HCT116 (cell line): ENCODE measurements around the gene ATG14. TPM values are rescaled to one million over a fixed set of nuclear protein-coding genes. Genes with fewer than 3 reads are reported as not detected.
"Not testable (repeated sequence)": the region's sequence is repeated elsewhere in the genome, so short reads cannot be mapped to it uniquely, and the experiment has no call there.

Experiments used
- ATAC-seq: fragments of 200-7000 bp; cut with Tn5 transposase; 2 replicates; pipeline ENCODE4 v1.9.1; 2020; ENCODE audit warnings: mild to moderate bottlenecking, moderate library complexity
- BruUV-seq: library from RNA; stranded (reverse); fragments of 400-500 nt; replicated peaks from 2 replicates; lab custom pipeline; 2021; lab: Mats Ljungman, UMichigan
- CTCF ChIA-PET: fragments of 300-600 bp; sonication (Branson Sonifier 250); formaldehyde crosslinking; loops from one replicate; lab custom pipeline; 2021; ENCODE audit warnings: antibody characterized with exemption; lab: Charles Lee
- POLR2A ChIA-PET: fragments of 300-600, 350-600 bp; sonication (Branson Sonifier 250); formaldehyde crosslinking; loops from one replicate; lab custom pipeline; 2021; ENCODE audit warnings: antibody characterized with exemption; lab: Charles Lee
- RAD21 ChIA-PET, 2 experiments: fragments of 300-600 bp; sonication (Branson Sonifier 250); formaldehyde crosslinking; loops; one replicate each; lab custom pipeline; 2023; ENCODE audit warnings: low total read pairs in 2 of 2; ENCODE audit not compliant: uncharacterized antibody in 2 of 2, unreplicated experiment in 2 of 2, low non-redundant PET in 1 of 2; lab: Charles Lee
- DNase-seq: peaks from one replicate; pipeline ENCODE4 v3.0.0-alpha.2; 2010; ENCODE audit warnings: low read depth, low spot score
- H2AFZ ChIP-seq: fragments of 200-600 bp; shearing (Covaris generic), sonication (generic); 2 replicates; pipeline ENCODE4 v1.6.1; 2017; ENCODE audit warnings: low read depth, mixed run types, mixed read lengths, antibody characterized with exemption, low read length; ENCODE audit not compliant: poor library complexity, severe bottlenecking
- H3K27ac ChIP-seq: 2 replicates; pipeline ENCODE4 v1.5.1; 2012; ENCODE audit warnings: low read depth, low read length
- H3K27me3 ChIP-seq: fragments of 200-600 bp; sonication (generic); 2 replicates; pipeline ENCODE4 v1.6.1; 2016; ENCODE audit warnings: mixed run types, low read length, mixed read lengths; ENCODE audit not compliant: insufficient read depth
- H3K36me3 ChIP-seq, 2 experiments: fragments of 200-500 bp in 1 of 2; fragments of 200-600 bp in 1 of 2; sonication (Bioruptor generic) in 1 of 2; sonication (generic) in 1 of 2; 2 replicates each; pipeline versions ENCODE4 v1.5.1 to v1.6.1; 2014 to 2016; ENCODE audit warnings: low read length in 2 of 2, inconsistent platforms in 1 of 2, mixed read lengths in 1 of 2, mixed run types in 1 of 2; ENCODE audit not compliant: insufficient read depth in 2 of 2, control insufficient read depth in 1 of 2
- H3K4me1 ChIP-seq, 2 experiments: fragments of 200-600 bp in 1 of 2; sonication (generic) in 1 of 2; 2 replicates each; pipeline versions ENCODE4 v1.5.1 to v1.6.1; 2012 to 2017; ENCODE audit warnings: low read length in 2 of 2, inconsistent platforms in 1 of 2, mild to moderate bottlenecking in 1 of 2, mixed read lengths in 1 of 2, mixed run types in 1 of 2, moderate library complexity in 1 of 2; ENCODE audit not compliant: insufficient read depth in 2 of 2, control insufficient read depth in 1 of 2
- H3K4me2 ChIP-seq: fragments of 200-600 bp; sonication (generic); 2 replicates; pipeline ENCODE4 v1.6.1; 2017; ENCODE audit warnings: mixed run types, low read length, mixed read lengths
- H3K4me3 ChIP-seq, 2 experiments: fragments of 200-600 bp in 1 of 2; sonication (generic) in 1 of 2; replicated peaks in 1 of 2; 2 replicates each; pipeline ENCODE4 v1.5.1; 2011 to 2016; ENCODE audit warnings: low read length in 2 of 2, control low read depth in 1 of 2, low read depth in 1 of 2, mild to moderate bottlenecking in 1 of 2, mixed read lengths in 1 of 2, mixed run types in 1 of 2
- H3K79me2 ChIP-seq: fragments of 200-600 bp; sonication (generic); 2 replicates; pipeline ENCODE4 v1.6.1; 2017; ENCODE audit warnings: mild to moderate bottlenecking, mixed run types, low read length, moderate library complexity, mixed read lengths; ENCODE audit not compliant: insufficient read depth
- H3K9ac ChIP-seq: fragments of 200-600 bp; sonication (generic); 2 replicates; pipeline ENCODE4 v1.6.1; 2016; ENCODE audit warnings: low read length, mixed read lengths
- H3K9me2 ChIP-seq: fragments of 200-600 bp; sonication (generic), shearing (Covaris generic); 2 replicates; pipeline ENCODE4 v1.6.1; 2017; ENCODE audit warnings: mixed run types, mild to moderate bottlenecking, moderate library complexity; ENCODE audit not compliant: insufficient read depth
- H3K9me3 ChIP-seq, 2 experiments: fragments of 200-500 bp in 1 of 2; fragments of 200-600 bp in 1 of 2; sonication (Bioruptor generic) in 1 of 2; sonication (generic) in 1 of 2; 2 replicates each; pipeline ENCODE4 v1.6.1; 2014 to 2017; ENCODE audit warnings: low read length in 2 of 2, mixed read lengths in 2 of 2, inconsistent platforms in 1 of 2, low read depth in 1 of 2, mild to moderate bottlenecking in 1 of 2, mixed run types in 1 of 2, moderate library complexity in 1 of 2; ENCODE audit not compliant: control insufficient read depth in 1 of 2, insufficient read depth in 1 of 2
- H4K20me1 ChIP-seq: fragments of 200-600 bp; sonication (generic), shearing (Covaris generic); 2 replicates; pipeline ENCODE4 v1.6.1; 2017; ENCODE audit warnings: mixed run types, mild to moderate bottlenecking, moderate library complexity; ENCODE audit not compliant: insufficient read depth
- CBX3 ChIP-seq: IDR thresholded peaks from 2 replicates; pipeline ENCODE4 v1.6.1; 2012; ENCODE audit warnings: low read depth
- CTCF ChIP-seq, 3 experiments: fragments of 200-600 bp in 1 of 3; sonication (generic) in 1 of 3; IDR thresholded peaks in 2 of 3; conservative IDR thresholded peaks in 1 of 3; 2 replicates each; pipeline ENCODE4 v1.5.1; 2012 to 2017; ENCODE audit warnings: low read depth in 2 of 3, low read length in 2 of 3, antibody characterized with exemption in 1 of 3, borderline replicate concordance in 1 of 3, control low read depth in 1 of 3, mild to moderate bottlenecking in 1 of 3, mixed read lengths in 1 of 3, mixed run types in 1 of 3, moderate library complexity in 1 of 3; ENCODE audit not compliant: insufficient read depth in 1 of 3
- EGR1 ChIP-seq: IDR thresholded peaks from 2 replicates; pipeline ENCODE4 v1.6.1; 2012; ENCODE audit warnings: low read depth
- EZH2 ChIP-seq: fragments of 200-600 bp; sonication (generic); IDR thresholded peaks from 2 replicates; pipeline ENCODE4 v1.6.1; 2017; ENCODE audit warnings: antibody characterized with exemption, mixed run types
- JUND ChIP-seq: IDR thresholded peaks from 2 replicates; pipeline ENCODE4 v1.6.1; 2012
- MAX ChIP-seq: IDR thresholded peaks from 2 replicates; pipeline ENCODE4 v1.6.1; 2012
- POLR2AphosphoS5 ChIP-seq: IDR thresholded peaks from 2 replicates; pipeline ENCODE4 v1.6.1; 2011; ENCODE audit warnings: mild to moderate bottlenecking, low read depth, low read length, moderate library complexity
- RAD21 ChIP-seq: IDR thresholded peaks from 2 replicates; pipeline ENCODE4 v1.6.1; 2012; ENCODE audit warnings: low read depth, mild to moderate bottlenecking
- REST ChIP-seq: IDR thresholded peaks from 2 replicates; pipeline ENCODE4 v1.6.1; 2012; ENCODE audit warnings: low read depth
- SP1 ChIP-seq: IDR thresholded peaks from 2 replicates; pipeline ENCODE4 v1.6.1; 2012; ENCODE audit warnings: low read depth
- YY1 ChIP-seq: IDR thresholded peaks from 2 replicates; pipeline ENCODE4 v1.6.1; 2011; ENCODE audit warnings: low read length, low read depth, moderate library complexity, mild to moderate bottlenecking; ENCODE audit not compliant: insufficient replicate concordance; ENCODE audit errors: extremely low read depth
- ZBTB33 ChIP-seq: IDR thresholded peaks from 2 replicates; pipeline ENCODE4 v1.6.1; 2011; ENCODE audit warnings: mild to moderate bottlenecking, low read length, moderate library complexity; ENCODE audit not compliant: insufficient replicate concordance; ENCODE audit errors: extremely low read depth
- ZFX ChIP-seq: fragments of 450-650 bp; IDR thresholded peaks from 2 replicates; pipeline ENCODE4 v1.6.1; 2017
- intact Hi-C: fragments of 100-400 bp; cut with micrococcal nuclease; formaldehyde crosslinking; loops from 2 replicates; pipeline ENCODE4 v1.10.0; 2022
- total RNA-seq: library from RNA; stranded (reverse); gene quantifications from one replicate; pipeline ENCODE4 v1.2.1, GENCODE V29; 2021; ENCODE audit not compliant: unreplicated experiment

Gene ATG14
- total RNA-seq, 1 experiment from 2014 or later, result 9.9 TPM

GRCh38 chr14:55423969-55424368 lies 12.3 kb upstream of the ATG14 start:
- Histone ChIP-seq H4K20me1 (no peaks in the 10 kb centered on the region), H2AFZ (no peak overlapping the region), H3K79me2 (no peaks in the 10 kb centered on the region), H3K9me3 (no peaks in the 10 kb centered on the region), H3K27ac (no peak overlapping the region), H3K4me2 (no peak overlapping the region), H3K9me2 (no peaks in the 10 kb centered on the region), H3K9ac (no peak overlapping the region), H3K27me3 (no peaks in the 10 kb centered on the region), H3K36me3 (no peaks in the 10 kb centered on the region), H3K4me1 (peaks cover 7 to 16% of the 10 kb centered on the region in 2 experiments), H3K4me3 (no peak overlapping the region)
- ChIA-PET POLR2A (interaction anchor here (0.6 kb wide), 1 partner anchor 171 kb away, joined by 4 read pairs; no protein-coding TSS in a partner anchor), CTCF (no interaction called here), RAD21 (no interaction called here)
- DNase-seq (no peak), ATAC-seq (no peak)
- TF ChIP-seq MAX (no peak), EGR1 (no peak), SP1 (no peak), ZFX (no peak), CBX3 (no peak), RAD21 (no peak), REST (no peak), ZBTB33 (no peak), YY1 (no peak), EZH2 (no peak), CTCF (IDR thresholded peaks at IDR 0.05 in 2 of 3, conservative IDR thresholded peaks at IDR 0.05 in 1 of 3; ENCODE audit: borderline replicate concordance in 1 of 3, insufficient read depth in 1 of 3, low read depth in 2 of 3, low read length in 2 of 3) (no peak), JUND (no peak), POLR2AphosphoS5 (no peak)
- BruUV-seq, result no TSS peak
- intact Hi-C loops, result no loop called here

GRCh38 chr14:55422338-55422737 lies 10.7 kb upstream of the ATG14 start:
- H3K79me2 ChIP-seq, H2AFZ ChIP-seq, H3K4me2 ChIP-seq, POLR2A ChIA-PET, H3K27ac ChIP-seq, H3K27me3 ChIP-seq, DNase-seq, H3K4me1 ChIP-seq, H3K36me3 ChIP-seq, H3K4me3 ChIP-seq, BruUV-seq, ATAC-seq, H3K9me2 ChIP-seq, H4K20me1 ChIP-seq, CTCF ChIA-PET, intact Hi-C loops, H3K9me3 ChIP-seq, H3K9ac ChIP-seq, RAD21 ChIA-PET: not testable (repeated sequence)
